ENCODE measurements around the gene MACROH2A2. TPM values are rescaled to one million over a fixed set of nuclear protein-coding genes. Genes with fewer than 3 reads are reported as not detected.

MACROH2A2 gene
- total and polyA plus RNA-seq, 7 donors: 4.8 to 19.4 (median 10.4) TPM

GRCh38 chr10:70137135-70137534 lies 84.5 kb downstream of the MACROH2A2 start:
- H3K36me3 ChIP-seq: peaks cover 0 to 11% (median 3%) of the 10 kb centered on the region in 4 donors
- DNase-seq: no peak
- H3K4me1 ChIP-seq: peaks cover 0 to 9% (median 6%) of the 10 kb centered on the region in 4 donors
- no peak overlapping the region for H3K27ac ChIP-seq
- no peaks in the 10 kb centered on the region for H3K9me3 ChIP-seq
- no peak for TF ChIP-seq EP300 (IDR thresholded peaks at IDR 0.05)
- TF ChIP-seq POLR2A (IDR thresholded peaks at IDR 0.05): no peak
- TF ChIP-seq, protein P1, sequence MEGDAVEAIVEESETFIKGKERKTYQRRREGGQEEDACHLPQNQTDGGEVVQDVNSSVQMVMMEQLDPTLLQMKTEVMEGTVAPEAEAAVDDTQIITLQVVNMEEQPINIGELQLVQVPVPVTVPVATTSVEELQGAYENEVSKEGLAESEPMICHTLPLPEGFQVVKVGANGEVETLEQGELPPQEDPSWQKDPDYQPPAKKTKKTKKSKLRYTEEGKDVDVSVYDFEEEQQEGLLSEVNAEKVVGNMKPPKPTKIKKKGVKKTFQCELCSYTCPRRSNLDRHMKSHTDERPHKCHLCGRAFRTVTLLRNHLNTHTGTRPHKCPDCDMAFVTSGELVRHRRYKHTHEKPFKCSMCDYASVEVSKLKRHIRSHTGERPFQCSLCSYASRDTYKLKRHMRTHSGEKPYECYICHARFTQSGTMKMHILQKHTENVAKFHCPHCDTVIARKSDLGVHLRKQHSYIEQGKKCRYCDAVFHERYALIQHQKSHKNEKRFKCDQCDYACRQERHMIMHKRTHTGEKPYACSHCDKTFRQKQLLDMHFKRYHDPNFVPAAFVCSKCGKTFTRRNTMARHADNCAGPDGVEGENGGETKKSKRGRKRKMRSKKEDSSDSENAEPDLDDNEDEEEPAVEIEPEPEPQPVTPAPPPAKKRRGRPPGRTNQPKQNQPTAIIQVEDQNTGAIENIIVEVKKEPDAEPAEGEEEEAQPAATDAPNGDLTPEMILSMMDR (IDR thresholded peaks at IDR 0.05): no peak
- TF ChIP-seq POLR2AphosphoS5 (IDR thresholded peaks at IDR 0.05): no peak
- 66 to 84% methylated on average over 9 of the region's 9 CpGs for WGBS, 2 donors
- no peaks in the 10 kb centered on the region for H3K27me3 ChIP-seq
- intact Hi-C loops (cut with DNase I): no loop called here
- H3K4me3 ChIP-seq: no peak overlapping the region

GRCh38 chr10:70137927-70138883 lies 85.6 kb downstream of the MACROH2A2 start:
- intact Hi-C loops (cut with DNase I): no loop called here
- DNase-seq: peak; percentile 49

GRCh38 chr10:70139151-70139996 lies 86.7 kb downstream of the MACROH2A2 start:
- WGBS, 2 donors: 91 to 95% methylated on average over 11 of the region's 11 CpGs
- H3K36me3 ChIP-seq: peaks cover 0 to 11% (median 3%) of the 10 kb centered on the region in 4 donors

More at GRCh38 chr10:70137927-70138883, 85.6 kb downstream of the MACROH2A2 start:
- Histone ChIP-seq H3K9me3 (no peaks in the 10 kb centered on the region), H3K27me3 (no peaks in the 10 kb centered on the region), H3K36me3 (peaks cover 0 to 11% (median 3%) of the 10 kb centered on the region in 4 donors), H3K4me3 (no peak overlapping the region), H3K27ac (no peak overlapping the region), H3K4me1 (peaks cover 0 to 3% (median 3%) of the 10 kb centered on the region in 4 donors)
- TF ChIP-seq POLR2AphosphoS5 (IDR thresholded peaks at IDR 0.05) (no peak), POLR2A (IDR thresholded peaks at IDR 0.05) (no peak), EP300 (IDR thresholded peaks at IDR 0.05) (no peak)
- TF ChIP-seq, protein P1 (IDR thresholded peaks at IDR 0.05): no peak
- 32 to 80% methylated on average over 14 of the region's 14 CpGs for WGBS, 2 donors

GRCh38 chr10:70139997-70140250 lies 87.3 kb downstream of the MACROH2A2 start:
- TF ChIP-seq EP300 (IDR thresholded peaks at IDR 0.05): no peak
- no peak for TF ChIP-seq POLR2AphosphoS5 (IDR thresholded peaks at IDR 0.05)
- TF ChIP-seq, protein P1 (IDR thresholded peaks at IDR 0.05): no peak
- no peak for TF ChIP-seq POLR2A (IDR thresholded peaks at IDR 0.05)
- no peaks in the 10 kb centered on the region for H3K27me3 ChIP-seq
- 90 to 93% methylated on average over 6 of the region's 6 CpGs for WGBS, 2 donors
- peaks cover 0 to 11% (median 3%) of the 10 kb centered on the region in 4 donors for H3K36me3 ChIP-seq
- H3K9me3 ChIP-seq: no peaks in the 10 kb centered on the region
- intact Hi-C loops (cut with DNase I): loop anchor here (10.0 kb wide), 1 partner anchor 225 kb away; no protein-coding TSS in a partner anchor
- no peak overlapping the region for H3K4me3 ChIP-seq
- peak; percentile 41 for DNase-seq
- peaks cover 0 to 14% (median 8%) of the 10 kb centered on the region in 4 donors for H3K4me1 ChIP-seq
- no peak overlapping the region for H3K27ac ChIP-seq

More at GRCh38 chr10:70139151-70139996, 86.7 kb downstream of the MACROH2A2 start:
- no peak overlapping the region for H3K4me3 ChIP-seq
- intact Hi-C loops (cut with DNase I): no loop called here
- H3K4me1 ChIP-seq: peaks cover 0 to 9% (median 2%) of the 10 kb centered on the region in 4 donors
- TF ChIP-seq, protein P1 (IDR thresholded peaks at IDR 0.05): no peak
- no peak for TF ChIP-seq POLR2A (IDR thresholded peaks at IDR 0.05)
- no peak for TF ChIP-seq EP300 (IDR thresholded peaks at IDR 0.05)
- no peak for TF ChIP-seq POLR2AphosphoS5 (IDR thresholded peaks at IDR 0.05)
- DNase-seq: peak; percentile 40
- no peaks in the 10 kb centered on the region for H3K9me3 ChIP-seq
- H3K27ac ChIP-seq: no peak overlapping the region
- H3K27me3 ChIP-seq: no peaks in the 10 kb centered on the region
